Measurements from ENCODE around the gene KCTD17.

The KCTD17 gene

DNA sequence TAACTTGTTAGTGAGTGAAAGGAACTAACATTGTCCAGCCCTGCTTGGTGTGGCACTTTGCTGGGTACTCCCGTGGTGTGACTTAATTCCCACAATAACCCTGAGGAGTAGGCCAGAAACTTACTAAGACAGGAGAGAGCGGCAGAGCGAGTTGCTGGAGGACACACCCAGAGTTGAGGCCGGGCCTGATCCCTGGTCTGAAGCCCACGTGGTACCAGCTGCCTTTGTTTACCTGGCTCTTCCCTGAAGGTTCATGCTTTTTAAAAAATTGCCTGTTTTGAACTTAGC lies 31.4 kb upstream of the KCTD17 start:
- no peak for DNase-seq (ENCODE audit: low read depth in 1 of 2, low spot score in 1 of 2)

DNA sequence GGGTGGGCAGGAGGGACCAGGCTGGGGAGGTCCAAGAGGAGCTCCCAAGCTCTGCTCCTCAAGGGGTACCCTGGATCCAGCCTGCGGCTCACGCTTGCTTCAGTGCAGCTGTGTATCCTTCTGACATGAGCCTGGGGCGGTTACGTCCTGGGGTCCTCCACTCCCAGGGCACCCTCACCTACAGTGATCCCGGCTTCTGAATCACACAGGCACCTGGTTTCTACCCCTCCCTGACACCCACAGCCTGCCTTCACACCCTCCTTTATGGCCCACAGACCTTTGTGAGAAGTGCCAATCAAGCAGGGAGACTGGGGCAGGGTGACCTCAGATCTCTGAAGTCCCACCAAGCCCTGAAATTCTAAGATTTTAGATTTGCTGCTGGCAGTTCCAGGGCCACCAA lies 30.5 kb upstream of the KCTD17 start:
- no peak for DNase-seq (ENCODE audit: low read depth in 1 of 2, low spot score in 1 of 2)

DNA sequence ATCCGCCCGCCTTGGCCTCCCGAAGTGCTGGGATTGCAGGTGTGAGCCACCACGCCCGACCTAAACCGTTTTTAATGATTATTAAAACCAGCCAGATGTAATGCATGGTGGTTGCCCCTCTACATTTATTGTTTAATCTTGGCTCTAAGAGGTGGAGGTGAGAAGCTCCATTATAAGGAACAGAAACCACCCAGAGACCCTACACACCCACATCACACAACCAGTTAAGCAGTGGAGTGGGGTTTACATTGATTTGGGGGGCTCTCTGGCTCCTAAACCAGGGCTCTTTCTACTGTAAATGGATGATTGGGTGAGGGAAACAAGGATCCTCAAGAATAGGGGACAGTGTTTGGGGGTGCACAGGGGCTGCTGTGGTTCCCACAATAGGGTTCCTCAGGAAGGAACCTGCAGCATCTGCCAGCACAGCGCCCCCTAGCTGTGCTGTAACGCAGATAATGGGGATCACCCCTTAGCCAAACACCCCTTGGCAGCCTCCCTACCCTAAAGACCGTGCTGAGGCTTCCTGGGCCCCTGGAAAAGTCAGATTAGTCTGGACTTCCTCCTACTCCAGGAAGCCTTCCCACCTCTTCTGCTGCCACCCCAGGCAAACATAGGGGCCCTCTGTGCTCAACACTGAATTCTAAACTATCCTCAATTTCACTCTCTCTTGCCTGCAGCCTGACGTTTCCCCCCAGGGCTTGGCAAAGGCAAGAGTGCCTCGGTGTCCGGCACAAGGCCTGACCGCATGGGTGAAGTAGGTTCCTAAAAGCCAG lies 29.6 kb upstream of the KCTD17 start:
- DNase-seq (ENCODE audit: low read depth in 1 of 2, low spot score in 1 of 2) = peak in 1 of 2 donors; percentile 40

DNA sequence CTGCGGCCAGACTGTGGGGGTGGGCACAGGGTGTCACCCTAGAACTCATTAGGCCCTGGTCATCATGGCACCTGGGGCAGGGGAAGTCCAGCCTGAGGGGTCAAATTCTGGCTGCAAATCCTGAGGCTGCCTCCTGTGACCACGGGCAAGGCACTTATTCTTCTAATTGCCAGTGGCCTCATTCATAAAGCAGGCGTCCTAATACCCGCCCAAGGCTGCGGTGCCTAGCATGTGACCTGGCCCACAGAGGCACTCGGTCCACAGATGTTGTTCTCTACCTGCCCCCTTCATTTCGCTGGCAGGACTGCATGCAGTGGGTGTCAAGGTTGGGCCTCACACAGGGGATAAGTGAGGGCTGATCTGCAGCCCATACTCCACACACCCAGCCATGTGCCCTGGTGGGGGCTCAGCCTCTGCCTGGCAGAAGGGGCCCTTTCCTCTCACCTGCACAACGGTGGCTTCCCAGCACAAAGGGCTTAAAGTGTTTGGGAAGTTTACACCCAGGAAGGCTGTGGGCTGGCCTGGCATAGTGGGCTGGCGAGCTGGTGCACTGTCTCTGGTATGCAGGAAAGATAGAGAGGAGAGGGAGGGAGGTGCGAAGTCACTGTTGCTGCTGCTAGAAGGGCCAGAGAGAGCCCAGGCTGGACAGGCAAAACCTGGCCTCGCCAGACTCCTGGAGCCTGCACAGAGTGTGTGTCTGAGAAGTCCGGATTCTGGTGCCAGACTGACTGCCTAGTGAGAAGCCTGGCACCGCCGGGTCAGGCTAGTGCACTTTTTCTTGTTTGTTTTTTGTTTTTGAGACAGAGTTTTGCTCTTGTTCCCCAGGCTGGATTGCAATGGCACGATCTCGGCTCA lies 28.8 kb upstream of the KCTD17 start:
- DNase-seq (ENCODE audit: low read depth in 1 of 2, low spot score in 1 of 2) = no peak

DNA sequence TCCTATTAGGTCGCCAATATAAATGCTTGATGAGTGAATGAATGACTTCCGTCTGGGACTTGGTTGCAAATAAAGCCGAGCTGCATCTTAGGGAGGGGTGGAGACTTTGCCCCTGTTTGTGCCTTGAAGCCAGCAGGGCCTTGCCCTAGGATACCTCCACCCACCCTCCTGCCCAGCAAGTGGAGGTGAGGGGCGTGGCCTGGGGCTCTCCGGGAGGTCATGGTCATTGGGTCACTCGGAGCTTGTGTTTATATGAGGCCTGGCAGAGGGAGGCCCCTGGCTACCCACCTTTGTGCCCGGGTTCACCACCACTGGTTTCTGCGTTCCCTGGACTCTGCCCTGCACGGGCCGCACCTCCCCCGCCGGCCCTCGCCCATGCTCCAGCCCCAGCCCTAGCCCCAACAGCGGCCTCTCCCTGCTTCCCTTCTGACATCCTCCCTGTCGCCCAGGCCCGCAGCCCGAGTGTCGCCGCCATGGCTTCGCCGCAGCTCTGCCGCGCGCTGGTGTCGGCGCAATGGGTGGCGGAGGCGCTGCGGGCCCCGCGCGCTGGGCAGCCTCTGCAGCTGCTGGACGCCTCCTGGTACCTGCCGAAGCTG lies 27.7 kb upstream of the KCTD17 start:
- no peak for DNase-seq (ENCODE audit: low read depth in 1 of 2, low spot score in 1 of 2)

DNA sequence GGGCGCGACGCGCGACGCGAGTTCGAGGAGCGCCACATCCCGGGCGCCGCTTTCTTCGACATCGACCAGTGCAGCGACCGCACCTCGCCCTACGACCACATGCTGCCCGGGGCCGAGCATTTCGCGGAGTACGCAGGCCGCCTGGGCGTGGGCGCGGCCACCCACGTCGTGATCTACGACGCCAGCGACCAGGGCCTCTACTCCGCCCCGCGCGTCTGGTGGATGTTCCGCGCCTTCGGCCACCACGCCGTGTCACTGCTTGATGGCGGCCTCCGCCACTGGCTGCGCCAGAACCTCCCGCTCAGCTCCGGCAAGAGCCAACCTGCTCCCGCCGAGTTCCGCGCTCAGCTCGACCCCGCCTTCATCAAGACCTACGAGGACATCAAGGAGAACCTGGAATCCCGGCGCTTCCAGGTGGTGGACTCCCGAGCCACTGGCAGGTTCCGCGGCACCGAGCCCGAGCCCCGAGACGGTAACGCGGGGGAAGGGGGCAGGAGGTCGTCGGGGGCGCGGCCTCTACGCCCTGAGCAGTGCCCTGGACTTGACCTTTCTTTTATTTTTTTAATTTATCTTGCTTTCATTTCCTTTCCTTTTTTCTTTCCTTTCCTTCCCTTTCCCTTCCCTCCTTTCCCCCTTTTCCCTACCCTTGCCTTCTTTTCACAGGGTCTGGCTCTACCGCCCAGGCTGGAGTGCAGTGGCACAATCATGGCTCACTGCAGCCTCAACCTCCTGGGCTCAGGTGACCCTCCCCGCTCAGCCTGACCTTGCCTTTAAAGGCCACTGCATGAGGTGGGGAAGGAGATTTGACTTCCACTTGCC lies 27.0 kb upstream of the KCTD17 start:
- no peak for DNase-seq (ENCODE audit: low read depth in 1 of 2, low spot score in 1 of 2)

DNA sequence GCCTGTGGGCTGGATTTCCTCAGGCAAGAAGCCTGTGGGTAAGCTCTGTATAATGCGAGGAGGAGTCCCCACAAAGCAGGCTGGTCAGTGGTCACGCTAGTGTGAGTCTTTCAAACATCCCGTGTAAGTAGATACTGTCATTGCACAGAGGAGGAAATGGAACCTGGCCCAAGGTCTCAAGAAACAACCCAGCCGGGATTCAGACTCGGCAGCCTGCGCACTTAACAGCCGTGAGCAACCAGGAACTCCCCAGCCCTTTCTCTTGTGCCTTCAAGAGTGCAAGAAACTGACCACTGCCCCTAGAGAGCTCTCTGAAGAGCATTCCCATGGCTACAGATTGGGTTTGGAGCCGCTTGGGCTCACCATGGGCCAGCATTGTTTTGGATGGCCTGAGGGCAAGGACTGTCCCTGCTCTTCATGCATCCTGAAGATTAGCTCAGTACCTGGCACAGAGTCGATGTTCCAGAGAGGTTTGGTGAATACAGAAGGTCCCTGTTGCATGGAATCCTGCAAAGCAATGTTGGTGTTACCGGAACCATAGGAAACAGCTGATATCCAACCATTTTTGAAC lies 26.0 kb upstream of the KCTD17 start:
- no peak for DNase-seq (ENCODE audit: low read depth in 1 of 2, low spot score in 1 of 2)

DNA sequence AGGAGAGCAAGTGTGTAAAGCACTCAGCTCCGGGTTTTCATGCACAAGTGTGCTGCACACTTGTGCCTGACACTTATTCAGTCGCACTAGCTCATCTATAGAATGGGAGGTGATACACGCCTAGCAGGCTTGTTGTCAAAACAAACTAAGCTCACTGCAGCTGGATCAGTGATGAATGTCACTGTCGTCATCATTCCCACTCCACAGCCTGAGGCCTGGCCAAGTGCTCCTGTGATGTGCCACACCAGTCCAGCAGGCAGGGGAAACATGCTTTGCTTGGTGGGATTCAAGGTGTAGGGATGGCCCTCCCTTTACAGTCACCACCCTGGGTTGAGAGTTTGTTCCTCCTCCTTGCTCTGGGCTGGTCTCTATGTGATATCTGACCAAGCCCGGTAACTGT lies 25.2 kb upstream of the KCTD17 start:
- DNase-seq (ENCODE audit: low read depth in 1 of 2, low spot score in 1 of 2) = no peak

DNA sequence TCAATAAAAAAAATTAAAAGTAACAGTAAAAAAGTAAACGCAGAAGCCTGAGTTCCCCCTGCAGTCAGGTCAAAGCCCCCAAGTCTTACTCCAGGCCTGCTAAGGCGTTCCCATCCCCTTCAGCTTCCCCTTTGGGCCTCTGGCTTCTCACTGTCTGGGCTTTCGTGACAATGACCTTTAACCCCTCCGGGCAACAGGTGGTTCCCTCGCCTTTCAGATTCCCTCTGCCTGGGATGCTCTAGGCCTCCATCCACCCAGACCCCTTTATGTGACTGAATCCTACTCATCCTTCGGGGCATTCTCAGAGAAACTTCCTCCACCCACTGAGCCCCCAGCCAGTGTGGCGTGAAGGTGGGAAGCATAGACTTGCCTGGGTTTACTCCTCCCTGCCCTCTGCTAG lies 24.0 kb upstream of the KCTD17 start:
- no peak for DNase-seq (ENCODE audit: low read depth in 1 of 2, low spot score in 1 of 2)

DNA sequence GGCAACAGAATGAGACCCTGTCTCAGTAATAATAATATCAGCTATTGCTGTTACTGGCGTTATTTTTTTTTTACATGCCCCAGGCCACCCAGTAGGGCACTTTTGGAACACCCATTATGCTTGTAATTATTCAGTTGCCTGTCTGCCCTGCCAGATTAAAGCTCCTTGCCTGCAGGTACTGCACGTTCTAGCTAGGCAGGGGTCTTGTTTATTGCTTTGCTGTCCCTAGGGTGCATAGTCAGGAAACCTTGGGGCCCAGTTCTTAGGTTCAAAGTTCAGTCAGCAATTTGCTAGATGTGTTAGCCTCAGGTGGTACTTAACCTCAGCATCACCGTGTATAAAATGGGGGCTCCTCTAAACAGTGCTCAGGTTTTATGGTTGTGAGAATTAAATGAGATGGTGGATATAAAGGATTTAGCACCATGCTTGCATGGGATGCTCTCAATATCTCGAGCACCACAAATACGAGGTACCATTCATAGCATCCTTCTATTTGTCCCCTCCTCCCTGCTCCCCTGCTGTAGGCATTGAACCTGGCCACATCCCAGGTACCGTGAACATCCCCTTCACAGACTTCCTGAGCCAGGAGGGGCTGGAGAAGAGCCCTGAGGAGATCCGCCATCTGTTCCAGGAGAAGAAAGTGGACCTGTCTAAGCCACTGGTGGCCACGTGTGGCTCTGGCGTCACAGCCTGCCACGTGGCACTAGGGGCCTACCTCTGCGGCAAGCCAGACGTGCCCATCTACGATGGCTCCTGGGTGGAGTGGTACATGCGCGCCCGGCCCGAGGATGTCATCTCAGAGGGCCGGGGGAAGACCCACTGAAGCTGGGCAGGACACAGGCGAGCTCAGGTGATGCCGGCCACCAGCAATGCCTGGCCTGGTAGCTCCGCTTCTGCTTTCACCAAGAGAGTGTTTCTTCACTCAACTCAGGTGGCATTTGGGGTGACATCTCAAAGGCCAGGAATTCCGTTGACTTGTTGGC lies 22.6 kb upstream of the KCTD17 start:
- DNase-seq (ENCODE audit: low read depth in 1 of 2, low spot score in 1 of 2) = no peak

DNA sequence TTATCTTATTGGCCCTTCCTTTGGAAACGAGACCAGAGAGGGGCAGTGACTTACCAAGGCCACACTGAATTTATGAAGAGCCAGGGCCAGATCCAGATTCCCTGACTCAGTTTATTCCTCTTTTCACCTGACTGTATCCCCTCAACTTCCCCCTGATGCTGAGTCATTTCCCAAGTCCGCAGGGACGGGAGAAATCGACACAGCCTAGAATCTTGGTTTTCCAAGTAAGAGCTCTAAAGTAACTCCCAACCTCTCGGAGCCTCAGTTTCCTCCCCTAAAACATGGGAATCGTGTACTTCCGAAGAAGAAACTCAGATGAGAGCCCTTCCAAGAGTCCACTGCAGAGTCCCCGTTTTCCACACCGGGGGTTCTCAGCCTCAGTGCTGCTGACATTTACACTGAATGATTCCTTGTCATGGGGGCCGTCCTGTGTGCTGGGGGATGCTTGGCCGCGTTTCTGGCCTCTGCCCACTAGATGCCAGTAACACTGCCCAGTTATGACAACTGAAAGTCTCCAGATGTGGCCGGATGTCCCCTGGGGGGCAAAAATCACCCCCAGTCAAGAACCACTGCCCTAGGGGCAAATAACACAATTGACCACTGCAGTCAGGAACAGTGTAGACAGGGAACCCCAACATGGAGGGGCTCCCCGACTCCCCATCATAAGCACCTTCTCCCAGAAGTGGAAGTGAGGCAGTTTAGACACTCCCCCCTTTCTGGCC lies 20.8 kb upstream of the KCTD17 start:
- no peak for DNase-seq (ENCODE audit: low read depth in 1 of 2, low spot score in 1 of 2)

DNA sequence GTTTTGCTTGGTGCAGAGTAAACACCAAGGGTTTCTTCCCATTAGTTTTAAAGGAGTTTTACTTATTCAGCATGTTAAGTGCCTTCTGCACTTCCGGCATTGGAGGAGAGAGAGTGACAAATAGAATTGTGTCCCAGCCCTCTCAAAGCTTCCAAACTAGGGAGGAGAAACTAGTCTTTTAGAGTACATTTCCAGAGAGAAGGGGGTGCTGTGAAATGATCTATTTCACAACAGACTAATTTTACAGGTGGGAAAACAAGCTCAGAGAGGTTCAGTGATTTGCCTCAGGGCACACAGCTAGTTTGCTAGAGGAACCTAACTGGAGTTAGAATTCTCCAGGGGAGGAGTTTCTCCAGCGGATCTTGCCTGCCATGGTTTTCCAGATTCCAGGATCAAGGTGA lies 19.4 kb upstream of the KCTD17 start:
- no peak for DNase-seq (ENCODE audit: low read depth in 1 of 2, low spot score in 1 of 2)

DNA sequence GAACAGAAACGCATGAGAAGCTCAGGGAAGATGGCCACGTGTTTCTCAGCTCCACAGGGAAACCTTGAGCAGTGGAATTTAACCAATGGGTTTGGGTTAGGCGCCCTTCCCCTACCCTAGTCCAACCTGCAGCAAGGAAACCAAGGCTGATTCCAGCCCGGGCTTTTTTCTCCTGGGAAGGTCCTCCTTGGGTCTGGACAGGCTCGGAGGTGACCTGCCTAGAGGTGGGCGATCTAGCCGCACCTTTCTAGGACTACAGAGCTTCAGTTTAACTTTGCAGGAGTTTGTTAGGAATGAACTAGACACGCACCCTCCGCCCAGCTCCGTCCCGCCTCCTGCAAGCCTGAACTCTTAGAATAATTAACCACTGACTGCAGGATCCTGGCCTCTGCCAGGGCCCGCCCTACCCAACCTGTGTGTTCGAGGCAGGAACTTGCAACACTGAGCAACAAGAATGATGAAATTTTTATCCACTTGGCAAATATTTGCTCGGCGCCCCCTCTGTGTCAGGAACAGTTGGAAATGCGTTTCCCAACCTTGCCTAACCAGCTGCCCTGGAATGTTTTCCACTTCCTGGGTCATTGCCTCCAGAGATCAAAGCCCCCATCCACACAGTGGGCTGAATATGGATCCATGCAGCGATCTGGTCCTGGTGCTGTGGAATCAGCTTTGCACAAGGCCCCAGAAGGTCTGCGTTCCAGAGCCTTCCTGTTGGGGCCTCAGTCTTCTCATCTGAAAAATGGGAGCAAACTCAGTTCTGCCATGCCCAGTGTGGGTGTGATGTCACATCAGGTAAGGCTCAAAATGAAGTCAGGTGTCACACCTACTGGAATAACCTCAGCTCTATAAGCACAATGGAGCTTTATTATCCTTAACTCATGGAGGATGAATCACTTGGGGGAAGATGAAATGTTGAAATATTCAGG lies 18.7 kb upstream of the KCTD17 start:
- DNase-seq (ENCODE audit: low read depth in 1 of 2, low spot score in 1 of 2) = no peak

DNA sequence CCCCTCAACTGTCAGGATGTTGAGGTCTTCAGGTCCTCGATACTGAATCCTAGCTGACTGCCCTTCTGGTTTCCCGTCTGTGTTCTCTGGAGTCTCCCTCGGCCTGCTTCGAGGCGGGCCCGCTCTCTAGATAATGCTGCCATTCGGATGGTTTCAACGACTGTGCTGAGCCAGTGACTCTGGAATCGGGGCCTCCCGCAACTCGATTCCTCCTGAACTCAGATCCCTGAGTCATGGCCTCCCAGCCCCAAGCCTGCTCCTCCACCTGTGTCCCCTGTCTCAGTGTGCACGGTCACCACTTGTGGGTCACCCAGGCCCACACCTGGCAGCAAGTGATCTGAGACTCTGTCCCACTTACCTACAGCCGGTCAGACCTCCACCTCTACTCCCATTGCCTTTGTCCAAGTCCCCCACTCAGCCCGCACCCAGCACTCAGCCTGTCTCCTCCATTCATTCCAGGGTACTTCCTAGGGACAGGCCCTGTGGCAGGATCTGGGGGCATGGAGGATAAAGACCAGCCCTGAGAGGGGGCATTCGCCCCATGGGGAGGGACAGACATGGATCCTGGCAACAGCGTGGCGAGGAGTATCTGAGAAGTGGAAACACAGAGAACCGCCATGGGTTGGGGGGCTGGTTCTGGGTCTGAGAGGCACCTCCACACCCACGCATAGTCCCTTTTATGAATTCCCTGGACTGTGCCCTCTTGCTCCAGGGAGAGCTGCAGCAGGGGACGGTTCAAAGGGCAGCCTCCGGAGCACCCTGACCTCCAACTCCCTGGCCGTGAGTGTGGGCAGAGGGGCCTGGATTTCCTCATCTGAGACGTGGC lies 17.7 kb upstream of the KCTD17 start:
- no peak for DNase-seq (ENCODE audit: low read depth in 1 of 2, low spot score in 1 of 2)

DNA sequence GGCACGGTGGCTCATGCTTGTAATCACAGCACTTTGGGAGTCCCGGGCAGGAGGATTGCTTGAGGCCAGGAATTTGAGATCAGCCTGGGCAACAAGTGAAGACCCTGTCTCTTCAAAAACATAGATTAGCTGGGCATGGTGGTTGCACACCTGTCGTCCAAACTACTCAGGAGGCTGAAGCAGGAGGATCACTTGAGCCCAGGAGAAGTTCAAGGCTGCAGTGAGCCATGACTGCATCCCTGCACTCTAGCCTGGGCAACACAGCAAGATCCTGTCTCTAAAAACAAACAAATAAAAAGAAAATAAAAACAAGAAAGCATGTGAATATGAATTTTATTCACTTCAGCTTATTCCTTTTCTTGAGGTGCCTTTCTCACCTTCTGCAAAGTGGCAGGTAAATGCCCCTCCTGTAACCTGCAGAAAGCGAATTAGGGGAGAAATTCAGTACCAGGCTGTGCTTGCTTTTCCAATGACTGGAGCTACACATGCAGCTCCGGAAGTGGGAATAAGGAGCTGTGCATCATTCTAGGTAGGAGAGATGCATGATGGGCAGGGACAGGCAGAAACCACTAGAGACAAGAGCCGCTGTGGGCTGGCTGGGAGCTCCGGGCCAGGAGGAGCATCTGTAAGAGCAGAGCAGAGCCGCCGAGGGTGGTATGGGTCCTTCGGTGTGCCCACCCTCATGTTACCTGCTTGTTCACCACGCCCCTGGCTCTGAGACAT lies 14.7 kb upstream of the KCTD17 start:
- DNase-seq (ENCODE audit: low read depth in 1 of 2, low spot score in 1 of 2) = no peak

DNA sequence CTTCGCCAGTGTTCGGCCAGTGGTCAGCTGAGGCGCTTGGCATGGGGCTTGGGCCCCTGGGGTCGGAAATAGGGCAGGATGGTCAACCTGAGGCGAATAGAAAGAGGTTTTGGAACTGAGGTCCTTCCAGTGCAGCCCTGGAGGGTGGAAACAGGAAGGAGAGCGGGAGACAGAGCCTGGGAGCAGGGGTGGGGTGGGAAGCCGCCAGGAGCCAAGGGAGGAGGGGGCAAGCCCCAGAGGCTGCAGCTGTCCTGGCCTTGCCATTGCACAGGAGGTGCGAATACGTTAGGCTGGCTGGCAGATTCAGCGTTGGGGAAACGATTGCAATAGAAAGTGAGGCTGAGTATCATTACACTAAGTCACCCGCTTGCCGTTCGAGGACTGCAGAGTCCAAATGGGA lies 13.9 kb upstream of the KCTD17 start:
- DNase-seq (ENCODE audit: low read depth in 1 of 2, low spot score in 1 of 2) = no peak

DNA sequence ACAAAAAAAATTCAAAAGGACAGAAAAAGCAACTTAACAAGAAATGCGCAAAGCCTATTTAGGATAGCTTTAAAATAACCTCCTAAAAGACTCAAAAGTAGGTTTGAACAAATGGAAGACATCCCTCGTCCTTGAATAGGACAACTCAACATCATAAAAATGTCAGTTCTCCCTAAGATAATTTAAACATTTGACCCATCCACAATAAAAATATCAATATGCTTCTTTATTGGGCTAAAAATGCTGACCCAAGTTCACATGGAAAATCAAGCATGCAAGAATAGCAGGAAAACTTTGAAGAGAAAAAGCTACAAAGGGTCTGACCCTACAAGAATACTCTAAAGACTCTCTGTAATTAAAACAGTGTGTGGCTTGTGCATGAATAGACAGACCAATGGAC lies 12.1 kb upstream of the KCTD17 start:
- no peak for DNase-seq (ENCODE audit: low read depth in 1 of 2, low spot score in 1 of 2)
